Endothelial cell of umbilical vein (primary cell): Measurements from ENCODE around the gene TAAR9.

Source experiments
- CTCF ChIP-seq, 2 donors: IDR thresholded peaks; 1 replicate in 1 of 2; 2 replicates in 1 of 2; pipeline ENCODE4 v1.5.1; 2011; ENCODE audit warnings: low read length in 2 of 2, mild to moderate bottlenecking in 2 of 2, moderate library complexity in 2 of 2, control low read depth in 1 of 2, inconsistent platforms in 1 of 2, low read depth in 1 of 2; ENCODE audit not compliant: insufficient read depth in 1 of 2; ENCODE audit errors: extremely low read depth in 1 of 2
- EZH2 ChIP-seq: IDR thresholded peaks from 2 replicates; pipeline ENCODE4 v1.6.1; 2012; ENCODE audit warnings: borderline replicate concordance, low read depth, mild to moderate bottlenecking, moderate library complexity, low read length, inconsistent platforms; ENCODE audit not compliant: severe bottlenecking
- FOS ChIP-seq: IDR thresholded peaks from 2 replicates; pipeline ENCODE4 v1.6.1; 2011; ENCODE audit warnings: mild to moderate bottlenecking, low read length, moderate library complexity, borderline replicate concordance; ENCODE audit not compliant: insufficient read depth
- POLR2A ChIP-seq: IDR thresholded peaks from 2 replicates; pipeline ENCODE4 v1.6.1; 2012; ENCODE audit warnings: low read depth, mild to moderate bottlenecking, control low read depth, low read length

GRCh38 chr6:132568611-132569010 lies 30.5 kb downstream of the TAAR9 start:
- TF ChIP-seq CTCF (IDR thresholded peaks at IDR 0.05; ENCODE audit: extremely low read depth in 1 of 2, insufficient read depth in 1 of 2, low read depth in 1 of 2, low read length in 2 of 2) (no peak), POLR2A (no peak), FOS (no peak), EZH2 (no peak)
